ENCODE data around the gene GALC.

The GALC gene

DNA sequence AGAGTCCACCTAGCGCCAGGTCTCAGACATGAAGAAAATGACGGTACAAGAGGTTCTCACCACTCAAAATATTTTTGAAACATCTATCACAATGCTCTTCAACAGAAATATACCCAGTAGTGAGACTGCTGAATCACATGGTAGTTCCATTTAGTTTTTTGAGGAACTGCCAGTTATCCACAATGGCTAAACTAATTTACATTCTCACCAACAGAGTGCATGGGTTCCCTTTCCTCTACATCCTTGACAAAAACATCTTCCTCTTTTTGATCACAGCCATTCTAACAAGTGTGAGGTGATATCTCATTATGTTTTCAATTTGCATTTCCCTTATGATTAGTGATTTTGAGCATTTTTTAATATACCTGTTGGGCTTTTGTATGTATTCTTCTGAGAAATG, 6.3 kb upstream of the GALC start:
- TF ChIP-seq FOXP2 (optimal IDR thresholded peaks at IDR 0.05; ENCODE audit: borderline replicate concordance, extremely low read depth, extremely low read length, insufficient read depth) (no peak), TAF1 (IDR thresholded peaks at IDR 0.05; ENCODE audit: borderline replicate concordance, insufficient read depth, low read length) (no peak), POLR2AphosphoS5 (IDR thresholded peaks at IDR 0.05; ENCODE audit: low read depth, low read length) (no peak), SIN3A (IDR thresholded peaks at IDR 0.05; ENCODE audit: borderline replicate concordance, insufficient read depth, low read length) (no peak)
- TF ChIP-seq, protein P1, sequence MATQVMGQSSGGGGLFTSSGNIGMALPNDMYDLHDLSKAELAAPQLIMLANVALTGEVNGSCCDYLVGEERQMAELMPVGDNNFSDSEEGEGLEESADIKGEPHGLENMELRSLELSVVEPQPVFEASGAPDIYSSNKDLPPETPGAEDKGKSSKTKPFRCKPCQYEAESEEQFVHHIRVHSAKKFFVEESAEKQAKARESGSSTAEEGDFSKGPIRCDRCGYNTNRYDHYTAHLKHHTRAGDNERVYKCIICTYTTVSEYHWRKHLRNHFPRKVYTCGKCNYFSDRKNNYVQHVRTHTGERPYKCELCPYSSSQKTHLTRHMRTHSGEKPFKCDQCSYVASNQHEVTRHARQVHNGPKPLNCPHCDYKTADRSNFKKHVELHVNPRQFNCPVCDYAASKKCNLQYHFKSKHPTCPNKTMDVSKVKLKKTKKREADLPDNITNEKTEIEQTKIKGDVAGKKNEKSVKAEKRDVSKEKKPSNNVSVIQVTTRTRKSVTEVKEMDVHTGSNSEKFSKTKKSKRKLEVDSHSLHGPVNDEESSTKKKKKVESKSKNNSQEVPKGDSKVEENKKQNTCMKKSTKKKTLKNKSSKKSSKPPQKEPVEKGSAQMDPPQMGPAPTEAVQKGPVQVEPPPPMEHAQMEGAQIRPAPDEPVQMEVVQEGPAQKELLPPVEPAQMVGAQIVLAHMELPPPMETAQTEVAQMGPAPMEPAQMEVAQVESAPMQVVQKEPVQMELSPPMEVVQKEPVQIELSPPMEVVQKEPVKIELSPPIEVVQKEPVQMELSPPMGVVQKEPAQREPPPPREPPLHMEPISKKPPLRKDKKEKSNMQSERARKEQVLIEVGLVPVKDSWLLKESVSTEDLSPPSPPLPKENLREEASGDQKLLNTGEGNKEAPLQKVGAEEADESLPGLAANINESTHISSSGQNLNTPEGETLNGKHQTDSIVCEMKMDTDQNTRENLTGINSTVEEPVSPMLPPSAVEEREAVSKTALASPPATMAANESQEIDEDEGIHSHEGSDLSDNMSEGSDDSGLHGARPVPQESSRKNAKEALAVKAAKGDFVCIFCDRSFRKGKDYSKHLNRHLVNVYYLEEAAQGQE (IDR thresholded peaks at IDR 0.05; ENCODE audit: insufficient read depth in 1 of 2, low read depth in 2 of 2, low read length in 2 of 2), result no peak

- TF ChIP-seq POLR2AphosphoS5 (IDR thresholded peaks at IDR 0.05; ENCODE audit: low read depth, low read length), result no peak
- no peak for TF ChIP-seq TAF1 (IDR thresholded peaks at IDR 0.05; ENCODE audit: borderline replicate concordance, insufficient read depth, low read length)
- TF ChIP-seq, protein P1 (IDR thresholded peaks at IDR 0.05; ENCODE audit: insufficient read depth in 1 of 2, low read depth in 2 of 2, low read length in 2 of 2), result no peak
- no peak for TF ChIP-seq SIN3A (IDR thresholded peaks at IDR 0.05; ENCODE audit: borderline replicate concordance, insufficient read depth, low read length)
- TF ChIP-seq FOXP2 (optimal IDR thresholded peaks at IDR 0.05; ENCODE audit: borderline replicate concordance, extremely low read depth, extremely low read length, insufficient read depth), result no peak
These were observed 5.5 kb upstream of the GALC start for GRCh38 chr14:87998482-87998881.

GRCh38 chr14:87996291-87996592, 3.3 kb upstream of the GALC start:
- TF ChIP-seq, protein P1 (IDR thresholded peaks at IDR 0.05; ENCODE audit: insufficient read depth in 1 of 2, low read depth in 2 of 2, low read length in 2 of 2), result no peak
- TF ChIP-seq SIN3A (IDR thresholded peaks at IDR 0.05; ENCODE audit: borderline replicate concordance, insufficient read depth, low read length), result no peak
- TF ChIP-seq POLR2AphosphoS5 (IDR thresholded peaks at IDR 0.05; ENCODE audit: low read depth, low read length), result no peak

- no peak for TF ChIP-seq SIN3A (IDR thresholded peaks at IDR 0.05; ENCODE audit: borderline replicate concordance, insufficient read depth, low read length)
- no peak for TF ChIP-seq TAF1 (IDR thresholded peaks at IDR 0.05; ENCODE audit: borderline replicate concordance, insufficient read depth, low read length)
- no peak for TF ChIP-seq POLR2AphosphoS5 (IDR thresholded peaks at IDR 0.05; ENCODE audit: low read depth, low read length)
- no peak for TF ChIP-seq FOXP2 (optimal IDR thresholded peaks at IDR 0.05; ENCODE audit: borderline replicate concordance, extremely low read depth, extremely low read length, insufficient read depth)
- TF ChIP-seq, protein P1 (IDR thresholded peaks at IDR 0.05; ENCODE audit: insufficient read depth in 1 of 2, low read depth in 2 of 2, low read length in 2 of 2), result no peak
These were observed 2.7 kb upstream of the GALC start for GRCh38 chr14:87995500-87996290.

- no peak for TF ChIP-seq POLR2AphosphoS5 (IDR thresholded peaks at IDR 0.05; ENCODE audit: low read depth, low read length)
- no peak for TF ChIP-seq TAF1 (IDR thresholded peaks at IDR 0.05; ENCODE audit: borderline replicate concordance, insufficient read depth, low read length)
- TF ChIP-seq FOXP2 (optimal IDR thresholded peaks at IDR 0.05; ENCODE audit: borderline replicate concordance, extremely low read depth, extremely low read length, insufficient read depth), result no peak
- TF ChIP-seq SIN3A (IDR thresholded peaks at IDR 0.05; ENCODE audit: borderline replicate concordance, insufficient read depth, low read length), result no peak
- TF ChIP-seq, protein P1 (IDR thresholded peaks at IDR 0.05; ENCODE audit: insufficient read depth in 1 of 2, low read depth in 2 of 2, low read length in 2 of 2), result no peak
These were observed 2.0 kb upstream of the GALC start for GRCh38 chr14:87994974-87995373.
